ENCODE results near the gene DNM3.

The DNM3 gene

DNA sequence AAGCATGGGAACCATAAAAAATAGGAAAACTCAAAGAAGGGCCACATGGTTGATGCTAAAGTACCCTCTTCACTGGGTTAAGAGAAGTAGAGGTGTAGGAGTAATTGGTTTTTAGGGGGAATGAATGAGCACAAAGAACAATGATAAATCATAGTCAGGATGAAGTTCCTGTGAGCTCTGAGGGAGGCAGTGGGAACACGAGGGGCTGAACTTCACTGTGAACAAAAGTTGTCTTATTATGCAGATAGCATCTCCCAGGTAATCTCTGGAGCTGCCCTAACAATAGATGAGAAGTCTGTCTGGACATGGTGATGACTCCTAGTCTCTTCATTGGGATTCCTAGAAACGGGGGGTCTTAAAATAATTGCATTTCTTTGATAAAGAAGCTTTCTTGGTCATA, 127.9 kb downstream of the DNM3 start:
- Histone ChIP-seq H3K4me1 (ENCODE audit: control insufficient read depth in 1 of 2, insufficient read depth in 1 of 2, low read depth in 1 of 2, low read length in 1 of 2) (no peaks in the 10 kb centered on the region), H3K4me3 (ENCODE audit: low read depth in 1 of 2, low read length in 1 of 2) (no peak overlapping the region), H3K9me3 (no peaks in the 10 kb centered on the region), H3K36me3 (no peaks in the 10 kb centered on the region), H3K27ac (no peak overlapping the region), H3K27me3 (no peaks in the 10 kb centered on the region)
- TF ChIP-seq, protein P1, sequence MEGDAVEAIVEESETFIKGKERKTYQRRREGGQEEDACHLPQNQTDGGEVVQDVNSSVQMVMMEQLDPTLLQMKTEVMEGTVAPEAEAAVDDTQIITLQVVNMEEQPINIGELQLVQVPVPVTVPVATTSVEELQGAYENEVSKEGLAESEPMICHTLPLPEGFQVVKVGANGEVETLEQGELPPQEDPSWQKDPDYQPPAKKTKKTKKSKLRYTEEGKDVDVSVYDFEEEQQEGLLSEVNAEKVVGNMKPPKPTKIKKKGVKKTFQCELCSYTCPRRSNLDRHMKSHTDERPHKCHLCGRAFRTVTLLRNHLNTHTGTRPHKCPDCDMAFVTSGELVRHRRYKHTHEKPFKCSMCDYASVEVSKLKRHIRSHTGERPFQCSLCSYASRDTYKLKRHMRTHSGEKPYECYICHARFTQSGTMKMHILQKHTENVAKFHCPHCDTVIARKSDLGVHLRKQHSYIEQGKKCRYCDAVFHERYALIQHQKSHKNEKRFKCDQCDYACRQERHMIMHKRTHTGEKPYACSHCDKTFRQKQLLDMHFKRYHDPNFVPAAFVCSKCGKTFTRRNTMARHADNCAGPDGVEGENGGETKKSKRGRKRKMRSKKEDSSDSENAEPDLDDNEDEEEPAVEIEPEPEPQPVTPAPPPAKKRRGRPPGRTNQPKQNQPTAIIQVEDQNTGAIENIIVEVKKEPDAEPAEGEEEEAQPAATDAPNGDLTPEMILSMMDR (IDR thresholded peaks at IDR 0.05), result no peak

DNA sequence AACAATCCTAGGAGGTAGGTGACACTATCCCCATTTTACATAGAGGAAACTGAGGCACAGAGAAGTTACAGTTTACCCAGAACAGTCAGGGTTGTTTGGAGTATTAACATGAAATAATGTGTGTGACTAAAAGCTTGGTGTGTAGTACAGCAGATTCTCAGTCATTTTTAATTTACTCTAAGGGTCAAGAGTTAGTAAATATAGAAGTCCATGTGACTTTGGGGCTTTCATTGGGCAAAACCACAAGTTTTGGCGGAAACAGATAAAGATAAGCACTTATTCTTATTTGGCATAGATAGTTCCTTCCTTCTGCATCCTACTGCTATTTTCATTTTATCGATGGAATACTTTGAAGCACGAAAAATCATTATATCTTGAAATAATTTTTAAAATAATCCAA, 128.5 kb downstream of the DNM3 start:
- no peaks in the 10 kb centered on the region for H3K4me1 ChIP-seq (ENCODE audit: control insufficient read depth in 1 of 2, insufficient read depth in 1 of 2, low read depth in 1 of 2, low read length in 1 of 2)
- no peak overlapping the region for H3K27ac ChIP-seq
- no peaks in the 10 kb centered on the region for H3K36me3 ChIP-seq
- H3K4me3 ChIP-seq (ENCODE audit: low read depth in 1 of 2, low read length in 1 of 2), result no peak overlapping the region
- H3K9me3 ChIP-seq, result no peaks in the 10 kb centered on the region
- no peaks in the 10 kb centered on the region for H3K27me3 ChIP-seq
- TF ChIP-seq, protein P1 (IDR thresholded peaks at IDR 0.05), result no peak

DNA sequence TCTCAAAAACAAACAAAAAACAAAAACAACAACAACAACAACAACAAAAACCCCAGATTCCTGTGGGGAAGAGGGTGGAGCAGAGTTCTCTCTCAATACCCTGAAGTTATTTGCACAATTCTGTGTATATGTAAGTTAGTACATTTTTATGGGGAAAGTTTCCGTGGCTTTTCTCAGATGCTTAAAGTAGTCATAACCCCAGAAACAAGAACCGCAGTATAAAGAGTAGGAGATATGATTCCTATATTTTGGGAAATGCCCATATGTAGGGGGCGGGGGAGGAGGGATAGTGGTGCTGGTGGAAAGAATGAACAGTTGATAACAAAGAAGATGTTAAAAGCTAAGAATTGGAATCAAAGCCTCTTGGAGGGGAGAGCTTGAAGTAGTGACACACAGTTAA, 131.5 kb downstream of the DNM3 start:
- Histone ChIP-seq H3K27me3 (no peaks in the 10 kb centered on the region), H3K4me3 (ENCODE audit: low read depth in 1 of 2, low read length in 1 of 2) (no peak overlapping the region), H3K27ac (no peak overlapping the region), H3K4me1 (ENCODE audit: control insufficient read depth in 1 of 2, insufficient read depth in 1 of 2, low read depth in 1 of 2, low read length in 1 of 2) (no peaks in the 10 kb centered on the region), H3K36me3 (no peaks in the 10 kb centered on the region), H3K9me3 (no peaks in the 10 kb centered on the region)
- TF ChIP-seq, protein P1 (IDR thresholded peaks at IDR 0.05), result no peak

DNA sequence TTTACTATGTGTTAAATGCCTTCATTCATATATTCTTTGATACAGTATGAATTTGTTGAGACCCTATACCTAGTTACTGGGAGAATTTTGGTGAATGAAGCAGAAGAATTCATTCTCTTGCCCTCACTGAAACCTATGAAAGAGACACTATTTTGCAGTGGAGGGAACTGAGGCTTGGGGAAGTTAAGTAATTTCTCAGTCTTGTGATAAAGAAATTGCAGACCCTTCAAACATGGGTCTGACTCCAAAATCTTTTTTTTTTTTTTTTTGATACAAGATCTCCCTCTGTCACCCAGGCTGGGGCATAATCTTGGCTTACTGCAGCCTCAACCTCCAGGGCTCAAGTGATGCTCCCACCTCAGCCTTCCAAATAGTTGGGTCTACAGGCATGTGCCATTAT, 132.1 kb downstream of the DNM3 start:
- H3K9me3 ChIP-seq, result no peaks in the 10 kb centered on the region

DNA sequence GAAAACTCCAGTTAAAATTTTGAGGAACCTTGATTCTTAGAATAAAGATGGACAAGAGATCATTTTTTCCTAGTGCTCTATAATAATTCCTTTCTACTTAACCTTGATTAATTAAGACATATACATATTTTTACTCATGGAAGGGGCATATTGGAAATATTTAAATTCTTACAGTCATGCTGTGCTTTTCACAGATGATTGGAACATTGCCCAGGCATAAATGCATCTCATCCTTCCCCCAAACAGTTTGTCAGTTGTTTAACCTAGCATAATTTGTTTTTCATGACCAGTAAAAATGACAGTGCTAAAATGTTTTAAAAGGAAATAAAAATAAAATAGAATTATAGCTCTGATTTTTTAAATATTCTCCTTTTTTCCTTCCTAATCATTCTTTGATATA, 140.0 kb downstream of the DNM3 start:
- H3K4me1 ChIP-seq (ENCODE audit: control insufficient read depth in 1 of 2, insufficient read depth in 1 of 2, low read depth in 1 of 2, low read length in 1 of 2), result no peaks in the 10 kb centered on the region
- TF ChIP-seq, protein P1 (IDR thresholded peaks at IDR 0.05), result no peak
- no peak overlapping the region for H3K4me3 ChIP-seq (ENCODE audit: low read depth in 1 of 2, low read length in 1 of 2)
- H3K9me3 ChIP-seq, result no peaks in the 10 kb centered on the region
- H3K36me3 ChIP-seq, result no peaks in the 10 kb centered on the region
- H3K27ac ChIP-seq, result no peak overlapping the region
- no peaks in the 10 kb centered on the region for H3K27me3 ChIP-seq

More for the DNA sequence above, 132.1 kb downstream of the DNM3 start:
- TF ChIP-seq, protein P1 (IDR thresholded peaks at IDR 0.05), result no peak
- no peak overlapping the region for H3K4me3 ChIP-seq (ENCODE audit: low read depth in 1 of 2, low read length in 1 of 2)
- no peaks in the 10 kb centered on the region for H3K4me1 ChIP-seq (ENCODE audit: control insufficient read depth in 1 of 2, insufficient read depth in 1 of 2, low read depth in 1 of 2, low read length in 1 of 2)
- H3K27ac ChIP-seq, result no peak overlapping the region
- no peaks in the 10 kb centered on the region for H3K36me3 ChIP-seq
- H3K27me3 ChIP-seq, result no peaks in the 10 kb centered on the region

DNA sequence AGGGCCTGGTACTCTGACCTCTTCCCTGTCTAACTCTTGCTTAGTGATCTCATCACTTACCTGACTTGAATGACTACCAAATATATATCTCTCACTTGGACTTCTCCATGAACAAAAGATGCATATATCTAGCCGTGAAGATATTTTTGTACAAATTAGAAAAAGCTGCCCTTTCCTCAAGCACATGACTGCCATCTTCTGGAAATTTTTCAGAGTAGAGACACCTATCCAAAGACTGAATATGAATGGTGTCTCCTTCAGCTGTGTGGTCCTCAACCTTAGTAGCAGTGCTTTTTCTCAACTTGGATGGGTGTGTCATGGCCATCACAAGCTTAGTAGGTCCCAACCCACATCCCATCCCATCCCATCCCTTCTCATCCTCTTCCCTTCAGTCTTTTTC, 142.3 kb downstream of the DNM3 start:
- H3K4me3 ChIP-seq (ENCODE audit: low read depth in 1 of 2, low read length in 1 of 2), result no peak overlapping the region
- H3K36me3 ChIP-seq, result no peaks in the 10 kb centered on the region
- no peaks in the 10 kb centered on the region for H3K9me3 ChIP-seq
- no peaks in the 10 kb centered on the region for H3K27me3 ChIP-seq
- H3K27ac ChIP-seq, result no peak overlapping the region
- no peaks in the 10 kb centered on the region for H3K4me1 ChIP-seq (ENCODE audit: control insufficient read depth in 1 of 2, insufficient read depth in 1 of 2, low read depth in 1 of 2, low read length in 1 of 2)
- TF ChIP-seq, protein P1 (IDR thresholded peaks at IDR 0.05), result no peak

Measured in neutrophil (primary cell).